ENCODE data around the gene LMX1B.

DNA sequence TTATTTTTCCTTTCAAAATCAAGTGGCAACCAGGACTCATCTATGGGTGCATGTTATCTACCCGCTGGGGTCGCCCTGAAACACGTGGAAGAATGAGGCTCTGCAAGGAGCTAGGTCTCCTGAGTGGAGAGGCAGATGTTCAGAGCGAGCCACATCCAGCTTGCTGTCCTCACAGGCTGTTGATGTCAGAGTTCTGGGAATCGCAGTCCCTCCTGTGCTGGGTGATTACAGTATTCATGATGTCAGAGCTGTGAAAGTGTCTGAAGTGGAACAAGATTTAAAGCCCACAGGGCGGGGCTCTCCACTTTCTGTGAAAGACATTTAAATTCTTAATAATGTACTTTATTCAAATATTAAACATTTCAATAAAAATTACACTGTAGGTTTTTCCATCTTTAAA, 24.4 kb upstream of the LMX1B start:
- TF ChIP-seq POLR2A (IDR thresholded peaks at IDR 0.05; ENCODE audit: low read depth, low read length) = no peak
- TF ChIP-seq, protein P1, sequence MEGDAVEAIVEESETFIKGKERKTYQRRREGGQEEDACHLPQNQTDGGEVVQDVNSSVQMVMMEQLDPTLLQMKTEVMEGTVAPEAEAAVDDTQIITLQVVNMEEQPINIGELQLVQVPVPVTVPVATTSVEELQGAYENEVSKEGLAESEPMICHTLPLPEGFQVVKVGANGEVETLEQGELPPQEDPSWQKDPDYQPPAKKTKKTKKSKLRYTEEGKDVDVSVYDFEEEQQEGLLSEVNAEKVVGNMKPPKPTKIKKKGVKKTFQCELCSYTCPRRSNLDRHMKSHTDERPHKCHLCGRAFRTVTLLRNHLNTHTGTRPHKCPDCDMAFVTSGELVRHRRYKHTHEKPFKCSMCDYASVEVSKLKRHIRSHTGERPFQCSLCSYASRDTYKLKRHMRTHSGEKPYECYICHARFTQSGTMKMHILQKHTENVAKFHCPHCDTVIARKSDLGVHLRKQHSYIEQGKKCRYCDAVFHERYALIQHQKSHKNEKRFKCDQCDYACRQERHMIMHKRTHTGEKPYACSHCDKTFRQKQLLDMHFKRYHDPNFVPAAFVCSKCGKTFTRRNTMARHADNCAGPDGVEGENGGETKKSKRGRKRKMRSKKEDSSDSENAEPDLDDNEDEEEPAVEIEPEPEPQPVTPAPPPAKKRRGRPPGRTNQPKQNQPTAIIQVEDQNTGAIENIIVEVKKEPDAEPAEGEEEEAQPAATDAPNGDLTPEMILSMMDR (IDR thresholded peaks at IDR 0.05; ENCODE audit: extremely low read depth in 1 of 2, insufficient read depth in 1 of 2, low read depth in 1 of 2, low read length in 2 of 2) = no peak
- TF ChIP-seq EZH2 (IDR thresholded peaks at IDR 0.05; ENCODE audit: borderline replicate concordance, low read depth, low read length, severe bottlenecking) = no peak
- no peak for TF ChIP-seq FOS (IDR thresholded peaks at IDR 0.05; ENCODE audit: borderline replicate concordance, insufficient read depth, low read length)
- TF ChIP-seq POLR2AphosphoS5 (IDR thresholded peaks at IDR 0.05; ENCODE audit: insufficient read depth, low read depth, low read length) = no peak
- TF ChIP-seq, protein P2, sequence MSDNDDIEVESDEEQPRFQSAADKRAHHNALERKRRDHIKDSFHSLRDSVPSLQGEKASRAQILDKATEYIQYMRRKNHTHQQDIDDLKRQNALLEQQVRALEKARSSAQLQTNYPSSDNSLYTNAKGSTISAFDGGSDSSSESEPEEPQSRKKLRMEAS (IDR thresholded peaks at IDR 0.05; ENCODE audit: insufficient read depth, insufficient read length) = no peak
- no peak for TF ChIP-seq MYC (IDR thresholded peaks at IDR 0.05; ENCODE audit: low read depth, low read length)

Measured in endothelial cell of umbilical vein (primary cell).